Neural progenitor cell (in vitro differentiated cells): ENCODE results near the gene DRAP1. TPM values are rescaled to one million over a fixed set of nuclear protein-coding genes. Genes with fewer than 3 reads are reported as not detected.

Experiments
- DNase-seq: peaks from one replicate; pipeline ENCODE4 v3.0.0-alpha.2; 2016; ENCODE audit warnings: low spot score
- H2AFZ ChIP-seq: fragments of 200-600 bp; sonication (generic); replicated peaks from 2 replicates; pipeline ENCODE4 v1.6.1; 2016; ENCODE audit warnings: antibody characterized with exemption
- H3F3A ChIP-seq: fragments of 200-600 bp; sonication (generic); 2 replicates; pipeline ENCODE4 v1.6.1; 2016; ENCODE audit warnings: antibody characterized with exemption, low read depth
- H3K27ac ChIP-seq: fragments of 200-600 bp; sonication (generic); 2 replicates; pipeline ENCODE4 v1.5.1; 2016; ENCODE audit warnings: mild to moderate bottlenecking
- H3K27me3 ChIP-seq: fragments of 200-600 bp; sonication (generic); 2 replicates; pipeline ENCODE4 v1.6.1; 2016; ENCODE audit warnings: mild to moderate bottlenecking, moderate library complexity
- H3K36me3 ChIP-seq: fragments of 200-600 bp; sonication (generic); 2 replicates; pipeline ENCODE4 v1.5.1; 2016
- H3K4me1 ChIP-seq: fragments of 200-600 bp; sonication (generic); 2 replicates; pipeline ENCODE4 v1.6.1; 2016; ENCODE audit warnings: mixed run types
- H3K4me2 ChIP-seq: fragments of 200-600 bp; sonication (generic); 2 replicates; pipeline ENCODE4 v1.6.1; 2016
- H3K4me3 ChIP-seq: fragments of 200-600 bp; sonication (generic); 2 replicates; pipeline ENCODE4 v1.5.1; 2016
- H3K79me2 ChIP-seq: fragments of 200-600 bp; sonication (generic); 2 replicates; pipeline ENCODE4 v1.6.1; 2016; ENCODE audit warnings: low read depth
- H3K9ac ChIP-seq: fragments of 200-600 bp; sonication (generic); 2 replicates; pipeline ENCODE4 v1.6.1; 2016
- H3K9me3 ChIP-seq: fragments of 200-600 bp; sonication (generic); 2 replicates; pipeline ENCODE4 v1.5.1; 2016; ENCODE audit warnings: low read depth
- H4K20me1 ChIP-seq: fragments of 200-600 bp; sonication (generic); 2 replicates; pipeline ENCODE4 v1.6.1; 2016; ENCODE audit warnings: low read depth
- H3K27ac Mint-ChIP-seq: 3 replicates; pipeline ENCODE4 v1.8.0; 2021; ENCODE audit warnings: mixed read lengths
- H3K27me3 Mint-ChIP-seq: 2 replicates; pipeline ENCODE4 v1.8.0; 2022; ENCODE audit warnings: low read depth, mild to moderate bottlenecking, inconsistent platforms, moderate library complexity, mixed read lengths; ENCODE audit not compliant: insufficient read depth
- H3K36me3 Mint-ChIP-seq: 3 replicates; pipeline ENCODE4 v1.8.0; 2021; ENCODE audit warnings: mixed read lengths
- H3K4me1 Mint-ChIP-seq: 3 replicates; pipeline ENCODE4 v1.8.0; 2021; ENCODE audit warnings: mixed read lengths
- H3K4me3 Mint-ChIP-seq: 3 replicates; pipeline ENCODE4 v1.8.0; 2021; ENCODE audit warnings: mild to moderate bottlenecking, moderate library complexity, mixed read lengths
- H3K9me3 Mint-ChIP-seq: 3 replicates; pipeline ENCODE4 v1.8.0; 2020; ENCODE audit warnings: mixed read lengths
- CTCF ChIP-seq: fragments of 200-600 bp; sonication (generic); IDR thresholded peaks from 2 replicates; pipeline ENCODE4 v1.5.1; 2017; ENCODE audit warnings: antibody characterized with exemption, mild to moderate bottlenecking
- EZH2 ChIP-seq: fragments of 200-600 bp; sonication (generic); IDR thresholded peaks from 2 replicates; pipeline ENCODE4 v1.6.1; 2017; ENCODE audit warnings: antibody characterized with exemption, mild to moderate bottlenecking, moderate library complexity
- EZH2phosphoT487 ChIP-seq: fragments of 200-600 bp; sonication (generic); IDR thresholded peaks from 2 replicates; pipeline ENCODE4 v1.6.1; 2017; ENCODE audit warnings: antibody characterized with exemption
- total RNA-seq: library from RNA; depleted of rRNA; stranded (reverse); fragments of >200 nt; gene quantifications from 2 replicates; pipeline ENCODE4 v1.2.3, GENCODE V29; 2015; ENCODE audit warnings: low replicate concordance

DRAP1 gene
- total RNA-seq, 1 donor from 2014 or later: 51.0 TPM

- Histone ChIP-seq H3K9ac (no peak overlapping the region), H3K79me2 (peaks cover 21% of the 10 kb centered on the region), H3K9me3 (no peaks in the 10 kb centered on the region), H3K4me3 (no peak overlapping the region), H3K27ac (no peak overlapping the region), H3K4me2 (no peak overlapping the region), H3K36me3 (no peaks in the 10 kb centered on the region), H3K27me3 (no peaks in the 10 kb centered on the region), H3K4me1 (peaks cover 10% of the 10 kb centered on the region), H4K20me1 (peaks cover 9% of the 10 kb centered on the region), H3F3A (no peaks in the 10 kb centered on the region), H2AFZ (no peak overlapping the region)
- peak overlapping the region; percentile 92 for H3K4me3 Mint-ChIP-seq
- TF ChIP-seq EZH2phosphoT487 (no peak), EZH2 (no peak), CTCF (no peak)
- H3K36me3 Mint-ChIP-seq: peaks cover 5% of the 10 kb centered on the region
- no peaks in the 10 kb centered on the region for H3K9me3 Mint-ChIP-seq
- H3K4me1 Mint-ChIP-seq: peaks cover 30% of the 10 kb centered on the region
- no peak for DNase-seq
- peaks cover 3% of the 10 kb centered on the region for H3K27me3 Mint-ChIP-seq
- H3K27ac Mint-ChIP-seq: no peak overlapping the region
These were observed 3.4 kb upstream of the DRAP1 start for GRCh38 chr11:65915821-65916251.

GRCh38 chr11:65916391-65916790 is 2.8 kb upstream of the DRAP1 start:
- DNase-seq: no peak
- H3K4me1 Mint-ChIP-seq: peaks cover 27% of the 10 kb centered on the region
- H3K9ac ChIP-seq: no peak overlapping the region
- H3K4me2 ChIP-seq: no peak overlapping the region
- no peaks in the 10 kb centered on the region for H3K9me3 Mint-ChIP-seq
- no peaks in the 10 kb centered on the region for H3K9me3 ChIP-seq
- peaks cover 12% of the 10 kb centered on the region for H4K20me1 ChIP-seq
- no peaks in the 10 kb centered on the region for H3K36me3 ChIP-seq
- H3K27me3 Mint-ChIP-seq: peaks cover 3% of the 10 kb centered on the region
- H3F3A ChIP-seq: no peaks in the 10 kb centered on the region
- peak overlapping the region; percentile 92 for H3K4me3 Mint-ChIP-seq
- H3K4me3 ChIP-seq: no peak overlapping the region
- H3K27me3 ChIP-seq: no peaks in the 10 kb centered on the region
- H2AFZ ChIP-seq: no peak overlapping the region
- TF ChIP-seq CTCF: no peak
- no peak for TF ChIP-seq EZH2phosphoT487
- TF ChIP-seq EZH2: no peak
- H3K4me1 ChIP-seq: peaks cover 10% of the 10 kb centered on the region
- no peak overlapping the region for H3K27ac ChIP-seq
- no peak overlapping the region for H3K27ac Mint-ChIP-seq
- H3K36me3 Mint-ChIP-seq: peaks cover 5% of the 10 kb centered on the region
- peaks cover 21% of the 10 kb centered on the region for H3K79me2 ChIP-seq

- no peaks in the 10 kb centered on the region for H3K9me3 Mint-ChIP-seq
- H3K9ac ChIP-seq: no peak overlapping the region
- H3K4me1 Mint-ChIP-seq: peaks cover 23% of the 10 kb centered on the region
- H3K79me2 ChIP-seq: peaks cover 21% of the 10 kb centered on the region
- no peak overlapping the region for H2AFZ ChIP-seq
- H3K27ac Mint-ChIP-seq: no peak overlapping the region
- TF ChIP-seq EZH2phosphoT487: no peak
- TF ChIP-seq EZH2: no peak
- no peak for TF ChIP-seq CTCF
- no peak overlapping the region for H3K4me2 ChIP-seq
- H3K4me3 Mint-ChIP-seq: peak overlapping the region; percentile 92
- no peak for DNase-seq
- no peak overlapping the region for H3K4me3 ChIP-seq
- H3K27me3 Mint-ChIP-seq: peaks cover 3% of the 10 kb centered on the region
- peaks cover 6% of the 10 kb centered on the region for H3K36me3 Mint-ChIP-seq
- H3K9me3 ChIP-seq: no peaks in the 10 kb centered on the region
- no peak overlapping the region for H3K27ac ChIP-seq
- H3F3A ChIP-seq: no peaks in the 10 kb centered on the region
- H3K27me3 ChIP-seq: no peaks in the 10 kb centered on the region
- peaks cover 10% of the 10 kb centered on the region for H3K4me1 ChIP-seq
- H4K20me1 ChIP-seq: peaks cover 12% of the 10 kb centered on the region
- H3K36me3 ChIP-seq: no peaks in the 10 kb centered on the region
These were observed 2.2 kb upstream of the DRAP1 start for GRCh38 chr11:65917077-65917433.
